Chondrocyte (in vitro differentiated cells): ENCODE measurements around the gene DNAJB1. TPM values are rescaled to one million over a fixed set of nuclear protein-coding genes. Genes with fewer than 3 reads are reported as not detected.

Experiments used
- DNase-seq: peaks from one replicate; pipeline ENCODE4 v3.0.0; 2021; ENCODE audit warnings: mixed read lengths, low spot score
- H3K27ac Mint-ChIP-seq: one replicate; pipeline ENCODE4 v1.8.0; 2021; ENCODE audit warnings: mild to moderate bottlenecking, moderate library complexity, mixed read lengths; ENCODE audit not compliant: unreplicated experiment
- H3K27me3 Mint-ChIP-seq: 2 replicates; pipeline ENCODE4 v1.8.0; 2021; ENCODE audit warnings: low read depth, mixed read lengths
- H3K36me3 Mint-ChIP-seq: 2 replicates; pipeline ENCODE4 v1.8.0; 2021; ENCODE audit warnings: low read depth, mixed read lengths
- H3K4me1 Mint-ChIP-seq: 2 replicates; pipeline ENCODE4 v1.8.0; 2021; ENCODE audit warnings: low read depth, mild to moderate bottlenecking, mixed read lengths
- H3K4me3 Mint-ChIP-seq: one replicate; pipeline ENCODE4 v1.8.0; 2021; ENCODE audit warnings: mild to moderate bottlenecking, moderate library complexity, mixed read lengths; ENCODE audit not compliant: unreplicated experiment
- H3K9me3 Mint-ChIP-seq: 2 replicates; pipeline ENCODE4 v1.8.0; 2021; ENCODE audit warnings: low read depth, mixed read lengths
- CTCF ChIP-seq: fragments of 200-600 bp; sonication (generic); IDR thresholded peaks from 2 replicates; pipeline ENCODE4 v1.5.0; 2021; ENCODE audit warnings: antibody characterized with exemption, mild to moderate bottlenecking, moderate library complexity
- total RNA-seq: library from RNA; stranded (reverse); gene quantifications from 3 replicates; pipeline ENCODE4 v1.2.1, GENCODE V29; 2021

DNAJB1 gene
- total RNA-seq, 1 donor from 2014 or later: 85.1 TPM

- H3K27me3 Mint-ChIP-seq: no peaks in the 10 kb centered on the region
- no peaks in the 10 kb centered on the region for H3K36me3 Mint-ChIP-seq
- peak; percentile 100 for DNase-seq
- H3K27ac Mint-ChIP-seq: peak within 1 kb of the TSS; percentile 94
- H3K4me1 Mint-ChIP-seq: peaks cover 16% of the 10 kb centered on the region
- peak within 1 kb of the TSS; percentile 96 for H3K4me3 Mint-ChIP-seq
- H3K9me3 Mint-ChIP-seq: no peaks in the 10 kb centered on the region
- peak; percentile 23 for TF ChIP-seq CTCF
Measured at GRCh38 chr19:14529254-14530004, 11.2 kb upstream of the DNAJB1 start, which contains the start of gene TECR. Gene TECR (plus strand): TSS chr19:14529594. CDS start chr19:14529697, 103 bp downstream.

DNA sequence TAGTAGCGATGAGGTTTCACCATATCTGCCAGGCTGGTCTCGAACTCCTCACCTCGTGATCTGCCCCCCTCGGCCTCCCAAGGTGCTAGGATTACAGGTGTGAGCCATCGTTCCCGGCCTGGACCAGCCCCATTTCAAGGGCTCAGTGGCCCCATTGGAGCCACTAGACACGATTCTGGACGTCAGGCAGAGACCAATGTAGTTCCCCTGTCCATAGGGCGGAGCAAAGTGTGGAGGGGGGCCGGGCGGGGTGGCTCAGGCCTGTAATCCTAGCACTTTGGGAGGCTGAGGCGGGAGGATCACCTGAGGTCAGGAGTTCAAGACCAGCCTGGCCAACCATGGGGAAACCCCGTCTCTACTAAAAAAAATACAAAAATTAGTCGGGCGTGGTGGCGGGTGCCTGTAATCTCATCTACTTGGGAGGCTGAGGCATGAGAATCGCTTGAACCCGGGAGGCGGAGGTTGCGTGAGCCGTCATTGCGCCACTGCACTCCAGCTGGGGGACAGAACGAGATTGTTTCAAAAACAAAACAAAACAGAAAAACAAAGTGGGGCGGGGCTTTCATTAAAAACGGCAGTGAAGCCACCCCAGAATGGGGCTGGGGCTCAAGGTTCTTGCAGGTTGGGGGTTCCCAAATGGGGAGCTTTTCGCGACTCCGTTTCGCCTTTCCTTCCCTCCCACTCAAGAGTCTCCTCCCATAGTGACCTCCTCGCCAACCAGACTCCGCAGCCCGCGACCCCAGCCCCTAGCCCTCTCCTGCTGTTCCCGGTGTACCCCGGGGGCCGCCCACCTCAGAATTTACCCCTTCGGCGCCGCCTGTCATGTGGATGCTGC is 10.4 kb upstream of the DNAJB1 start:
- Mint-ChIP-seq H3K27ac (peak overlapping the region; percentile 90), H3K4me3 (peak overlapping the region; percentile 96), H3K4me1 (peaks cover 16% of the 10 kb centered on the region), H3K36me3 (no peaks in the 10 kb centered on the region), H3K27me3 (no peaks in the 10 kb centered on the region), H3K9me3 (no peaks in the 10 kb centered on the region)
- DNase-seq: no peak
- TF ChIP-seq CTCF: no peak

DNA sequence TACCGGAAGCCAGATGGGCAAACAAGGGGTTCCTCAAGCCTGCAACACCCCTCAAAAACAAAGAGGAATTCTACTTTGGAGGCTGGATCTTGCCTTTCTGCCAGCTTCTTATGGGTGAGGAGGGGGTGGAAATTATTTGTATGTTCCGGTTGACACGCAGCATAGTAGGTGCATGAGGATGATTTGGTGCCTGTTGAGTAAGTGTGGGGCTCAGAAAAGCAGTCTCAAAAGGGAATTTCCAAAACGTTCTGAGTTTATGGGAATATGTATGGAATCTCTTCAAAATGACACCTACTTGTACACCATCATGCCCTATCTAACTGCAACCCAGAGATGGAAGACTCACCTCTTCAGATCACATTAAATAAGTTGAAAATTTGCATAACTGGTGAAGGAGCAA is 8.2 kb upstream of the DNAJB1 start:
- H3K4me3 Mint-ChIP-seq: no peak overlapping the region
- peaks cover 16% of the 10 kb centered on the region for H3K4me1 Mint-ChIP-seq
- H3K27ac Mint-ChIP-seq: no peak overlapping the region
- no peak for DNase-seq
- H3K36me3 Mint-ChIP-seq: no peaks in the 10 kb centered on the region
- no peaks in the 10 kb centered on the region for H3K9me3 Mint-ChIP-seq
- no peaks in the 10 kb centered on the region for H3K27me3 Mint-ChIP-seq
- no peak for TF ChIP-seq CTCF

DNA sequence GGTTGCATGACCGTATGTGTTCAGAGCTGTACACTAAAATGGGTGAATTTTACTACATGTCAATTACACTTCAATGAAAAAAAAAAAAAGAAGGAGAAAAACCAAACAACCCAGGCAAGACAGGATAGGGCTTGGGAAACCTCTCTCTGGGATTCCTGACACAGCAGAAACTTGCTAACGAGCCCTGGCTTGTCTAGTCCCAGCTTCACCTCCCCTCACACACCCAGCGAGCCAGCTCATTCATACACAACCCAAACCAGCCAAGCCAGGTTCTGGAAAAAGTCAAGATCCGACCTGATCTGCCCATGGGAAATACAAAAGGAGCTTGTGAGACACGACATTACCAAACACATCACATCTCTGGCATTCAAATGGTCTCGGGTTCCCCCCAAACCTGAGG is 7.5 kb upstream of the DNAJB1 start:
- H3K36me3 Mint-ChIP-seq: no peaks in the 10 kb centered on the region
- TF ChIP-seq CTCF: no peak
- no peak overlapping the region for H3K4me3 Mint-ChIP-seq
- H3K27me3 Mint-ChIP-seq: no peaks in the 10 kb centered on the region
- no peak overlapping the region for H3K27ac Mint-ChIP-seq
- no peak for DNase-seq
- peaks cover 14% of the 10 kb centered on the region for H3K4me1 Mint-ChIP-seq
- H3K9me3 Mint-ChIP-seq: no peaks in the 10 kb centered on the region

- TF ChIP-seq CTCF: no peak
- no peaks in the 10 kb centered on the region for H3K9me3 Mint-ChIP-seq
- no peak overlapping the region for H3K27ac Mint-ChIP-seq
- DNase-seq: no peak
- peaks cover 22% of the 10 kb centered on the region for H3K4me1 Mint-ChIP-seq
- H3K27me3 Mint-ChIP-seq: no peaks in the 10 kb centered on the region
- peaks cover 12% of the 10 kb centered on the region for H3K36me3 Mint-ChIP-seq
- no peak overlapping the region for H3K4me3 Mint-ChIP-seq
Measured at GRCh38 chr19:14520543-14520942, 2.3 kb upstream of the DNAJB1 start.
